ENCODE measurements around the gene WNK1. TPM values are rescaled to one million over a fixed set of nuclear protein-coding genes. Genes with fewer than 3 reads are reported as not detected.

WNK1 gene
- total and polyA plus RNA-seq, 2 of the 8 experiments (the other 6 are each of a cell fraction or from before 2014, with no cell fraction given), result 88.2 to 157 TPM

DNA sequence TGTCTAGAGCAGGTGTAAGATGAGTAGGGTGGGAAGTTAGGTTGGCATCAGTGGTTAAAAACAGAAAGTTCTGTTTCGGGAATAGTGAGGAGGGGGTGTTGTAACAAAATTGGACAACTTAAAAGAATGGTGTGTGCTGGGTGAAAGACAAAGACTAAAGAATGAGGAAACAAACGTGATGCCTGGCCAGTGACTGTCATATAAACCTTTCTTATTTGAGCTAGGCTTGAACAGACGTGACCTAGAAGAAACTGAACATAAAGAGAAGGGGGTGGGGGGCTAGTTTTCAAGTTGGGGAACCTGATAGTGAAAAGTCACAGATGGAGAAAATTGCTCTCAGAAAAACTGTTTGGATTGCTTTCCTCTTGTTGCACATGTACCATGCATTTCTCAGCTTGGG is 157.5 kb downstream of the WNK1 start (continued):
- TF ChIP-seq, protein P1, sequence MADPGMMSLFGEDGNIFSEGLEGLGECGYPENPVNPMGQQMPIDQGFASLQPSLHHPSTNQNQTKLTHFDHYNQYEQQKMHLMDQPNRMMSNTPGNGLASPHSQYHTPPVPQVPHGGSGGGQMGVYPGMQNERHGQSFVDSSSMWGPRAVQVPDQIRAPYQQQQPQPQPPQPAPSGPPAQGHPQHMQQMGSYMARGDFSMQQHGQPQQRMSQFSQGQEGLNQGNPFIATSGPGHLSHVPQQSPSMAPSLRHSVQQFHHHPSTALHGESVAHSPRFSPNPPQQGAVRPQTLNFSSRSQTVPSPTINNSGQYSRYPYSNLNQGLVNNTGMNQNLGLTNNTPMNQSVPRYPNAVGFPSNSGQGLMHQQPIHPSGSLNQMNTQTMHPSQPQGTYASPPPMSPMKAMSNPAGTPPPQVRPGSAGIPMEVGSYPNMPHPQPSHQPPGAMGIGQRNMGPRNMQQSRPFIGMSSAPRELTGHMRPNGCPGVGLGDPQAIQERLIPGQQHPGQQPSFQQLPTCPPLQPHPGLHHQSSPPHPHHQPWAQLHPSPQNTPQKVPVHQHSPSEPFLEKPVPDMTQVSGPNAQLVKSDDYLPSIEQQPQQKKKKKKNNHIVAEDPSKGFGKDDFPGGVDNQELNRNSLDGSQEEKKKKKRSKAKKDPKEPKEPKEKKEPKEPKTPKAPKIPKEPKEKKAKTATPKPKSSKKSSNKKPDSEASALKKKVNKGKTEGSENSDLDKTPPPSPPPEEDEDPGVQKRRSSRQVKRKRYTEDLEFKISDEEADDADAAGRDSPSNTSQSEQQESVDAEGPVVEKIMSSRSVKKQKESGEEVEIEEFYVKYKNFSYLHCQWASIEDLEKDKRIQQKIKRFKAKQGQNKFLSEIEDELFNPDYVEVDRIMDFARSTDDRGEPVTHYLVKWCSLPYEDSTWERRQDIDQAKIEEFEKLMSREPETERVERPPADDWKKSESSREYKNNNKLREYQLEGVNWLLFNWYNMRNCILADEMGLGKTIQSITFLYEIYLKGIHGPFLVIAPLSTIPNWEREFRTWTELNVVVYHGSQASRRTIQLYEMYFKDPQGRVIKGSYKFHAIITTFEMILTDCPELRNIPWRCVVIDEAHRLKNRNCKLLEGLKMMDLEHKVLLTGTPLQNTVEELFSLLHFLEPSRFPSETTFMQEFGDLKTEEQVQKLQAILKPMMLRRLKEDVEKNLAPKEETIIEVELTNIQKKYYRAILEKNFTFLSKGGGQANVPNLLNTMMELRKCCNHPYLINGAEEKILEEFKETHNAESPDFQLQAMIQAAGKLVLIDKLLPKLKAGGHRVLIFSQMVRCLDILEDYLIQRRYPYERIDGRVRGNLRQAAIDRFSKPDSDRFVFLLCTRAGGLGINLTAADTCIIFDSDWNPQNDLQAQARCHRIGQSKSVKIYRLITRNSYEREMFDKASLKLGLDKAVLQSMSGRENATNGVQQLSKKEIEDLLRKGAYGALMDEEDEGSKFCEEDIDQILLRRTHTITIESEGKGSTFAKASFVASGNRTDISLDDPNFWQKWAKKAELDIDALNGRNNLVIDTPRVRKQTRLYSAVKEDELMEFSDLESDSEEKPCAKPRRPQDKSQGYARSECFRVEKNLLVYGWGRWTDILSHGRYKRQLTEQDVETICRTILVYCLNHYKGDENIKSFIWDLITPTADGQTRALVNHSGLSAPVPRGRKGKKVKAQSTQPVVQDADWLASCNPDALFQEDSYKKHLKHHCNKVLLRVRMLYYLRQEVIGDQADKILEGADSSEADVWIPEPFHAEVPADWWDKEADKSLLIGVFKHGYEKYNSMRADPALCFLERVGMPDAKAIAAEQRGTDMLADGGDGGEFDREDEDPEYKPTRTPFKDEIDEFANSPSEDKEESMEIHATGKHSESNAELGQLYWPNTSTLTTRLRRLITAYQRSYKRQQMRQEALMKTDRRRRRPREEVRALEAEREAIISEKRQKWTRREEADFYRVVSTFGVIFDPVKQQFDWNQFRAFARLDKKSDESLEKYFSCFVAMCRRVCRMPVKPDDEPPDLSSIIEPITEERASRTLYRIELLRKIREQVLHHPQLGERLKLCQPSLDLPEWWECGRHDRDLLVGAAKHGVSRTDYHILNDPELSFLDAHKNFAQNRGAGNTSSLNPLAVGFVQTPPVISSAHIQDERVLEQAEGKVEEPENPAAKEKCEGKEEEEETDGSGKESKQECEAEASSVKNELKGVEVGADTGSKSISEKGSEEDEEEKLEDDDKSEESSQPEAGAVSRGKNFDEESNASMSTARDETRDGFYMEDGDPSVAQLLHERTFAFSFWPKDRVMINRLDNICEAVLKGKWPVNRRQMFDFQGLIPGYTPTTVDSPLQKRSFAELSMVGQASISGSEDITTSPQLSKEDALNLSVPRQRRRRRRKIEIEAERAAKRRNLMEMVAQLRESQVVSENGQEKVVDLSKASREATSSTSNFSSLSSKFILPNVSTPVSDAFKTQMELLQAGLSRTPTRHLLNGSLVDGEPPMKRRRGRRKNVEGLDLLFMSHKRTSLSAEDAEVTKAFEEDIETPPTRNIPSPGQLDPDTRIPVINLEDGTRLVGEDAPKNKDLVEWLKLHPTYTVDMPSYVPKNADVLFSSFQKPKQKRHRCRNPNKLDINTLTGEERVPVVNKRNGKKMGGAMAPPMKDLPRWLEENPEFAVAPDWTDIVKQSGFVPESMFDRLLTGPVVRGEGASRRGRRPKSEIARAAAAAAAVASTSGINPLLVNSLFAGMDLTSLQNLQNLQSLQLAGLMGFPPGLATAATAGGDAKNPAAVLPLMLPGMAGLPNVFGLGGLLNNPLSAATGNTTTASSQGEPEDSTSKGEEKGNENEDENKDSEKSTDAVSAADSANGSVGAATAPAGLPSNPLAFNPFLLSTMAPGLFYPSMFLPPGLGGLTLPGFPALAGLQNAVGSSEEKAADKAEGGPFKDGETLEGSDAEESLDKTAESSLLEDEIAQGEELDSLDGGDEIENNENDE (IDR thresholded peaks at IDR 0.05; ENCODE audit: insufficient replicate concordance, low read length), result no peak
- TF ChIP-seq CHD2 (IDR thresholded peaks at IDR 0.05; ENCODE audit: low read length) (no peak), CHD1 (IDR thresholded peaks at IDR 0.05; ENCODE audit: low read depth, low read length) (no peak), CEBPB (IDR thresholded peaks at IDR 0.05; ENCODE audit: low read depth, low read length) (no peak)

Measured in H1 (cell line).